ENCODE data around the gene CDKN1B. TPM values are rescaled to one million over a fixed set of nuclear protein-coding genes. Genes with fewer than 3 reads are reported as not detected.
"Not testable (repeated sequence)": the region's sequence is repeated elsewhere in the genome, so short reads cannot be mapped to it uniquely, and the experiment has no call there.

CDKN1B gene
- total RNA-seq, 2 donors from 2014 or later: 202 to 252 TPM

DNA sequence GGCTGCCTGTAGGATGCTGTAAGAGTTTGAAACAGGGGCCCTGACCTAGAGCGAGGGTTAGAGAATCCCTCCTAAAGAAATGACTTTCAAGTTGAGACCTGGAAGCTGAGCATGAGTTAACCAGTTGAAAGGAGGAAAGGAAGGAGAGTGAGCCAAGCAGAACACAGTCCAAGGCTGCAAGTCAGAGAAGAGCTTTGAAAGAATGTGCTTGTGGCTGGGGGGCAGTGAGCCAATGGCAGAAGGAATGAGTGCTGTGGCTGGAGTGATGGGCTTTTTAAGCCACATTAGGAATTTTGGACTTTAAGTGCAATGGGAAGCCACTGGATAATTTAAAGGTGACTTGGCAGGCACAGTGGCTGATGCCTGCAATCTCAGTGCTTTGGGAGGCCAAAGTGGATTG is 18.1 kb downstream of the CDKN1B start:
- Mint-ChIP-seq H3K4me1 (peaks cover 36% of the 10 kb centered on the region), H3K36me3 (ENCODE audit: low read depth) (peaks cover 4% of the 10 kb centered on the region), H3K27me3 (no peaks in the 10 kb centered on the region), H3K27ac (peak overlapping the region; percentile 95), H3K4me3 (peak overlapping the region; percentile 64)
- DNase-seq (no peak), ATAC-seq (no peak)
- no peaks in the 10 kb centered on the region for H3K9me3 ChIP-seq (ENCODE audit: control insufficient read depth, low read length, poor library complexity, severe bottlenecking)

GRCh38 chr12:12736759-12737676 is 19.9 kb downstream of the CDKN1B start:
- H3K36me3 Mint-ChIP-seq (ENCODE audit: low read depth): peaks cover 4% of the 10 kb centered on the region
- H3K27me3 Mint-ChIP-seq: no peaks in the 10 kb centered on the region
- H3K4me3 Mint-ChIP-seq: peak overlapping the region; percentile 81
- H3K4me1 Mint-ChIP-seq: peaks cover 30% of the 10 kb centered on the region
- no peaks in the 10 kb centered on the region for H3K9me3 ChIP-seq (ENCODE audit: control insufficient read depth, low read length, poor library complexity, severe bottlenecking)
- DNase-seq: peak in 1 of 3 donors; percentile 17
- H3K27ac Mint-ChIP-seq: peak overlapping the region; percentile 95
- peak; percentile 84 for ATAC-seq

DNA sequence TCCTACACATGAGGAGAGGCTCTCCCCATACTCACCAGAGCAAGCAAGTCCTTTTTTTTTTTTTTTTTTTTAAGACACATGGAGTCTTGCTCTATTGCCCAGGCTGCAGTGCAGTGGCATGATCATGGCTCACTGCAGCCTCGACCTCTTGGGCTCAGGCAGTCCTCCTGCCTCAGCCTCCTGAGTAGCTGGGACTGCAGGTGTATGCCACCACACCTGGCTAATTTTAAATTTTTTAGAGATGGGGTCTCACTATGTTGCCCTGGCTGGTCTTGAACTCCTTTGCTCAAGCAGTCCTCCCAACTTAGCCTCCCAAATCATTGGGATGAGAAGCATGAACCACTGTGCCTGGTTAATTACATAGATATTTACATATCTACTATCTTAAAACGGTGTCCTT is 21.0 kb downstream of the CDKN1B start:
- not testable (repeated sequence) for H3K4me3 Mint-ChIP-seq; H3K27me3 Mint-ChIP-seq; H3K36me3 Mint-ChIP-seq (ENCODE audit: low read depth); ATAC-seq; DNase-seq; H3K9me3 ChIP-seq (ENCODE audit: control insufficient read depth, low read length, poor library complexity, severe bottlenecking)
- Mint-ChIP-seq H3K27ac (peak overlapping the region; percentile 95), H3K4me1 (peaks cover 30% of the 10 kb centered on the region)

- H3K27ac Mint-ChIP-seq: no peak overlapping the region
- H3K4me1 Mint-ChIP-seq: peaks cover 29% of the 10 kb centered on the region
- DNase-seq (no peak), ATAC-seq (no peak)
- no peaks in the 10 kb centered on the region for H3K27me3 Mint-ChIP-seq
- H3K4me3 Mint-ChIP-seq: no peak overlapping the region
- no peaks in the 10 kb centered on the region for H3K9me3 ChIP-seq (ENCODE audit: control insufficient read depth, low read length, poor library complexity, severe bottlenecking)
- H3K36me3 Mint-ChIP-seq (ENCODE audit: low read depth): peaks cover 8% of the 10 kb centered on the region
Observed at GRCh38 chr12:12741660-12742059, 24.5 kb downstream of the CDKN1B start.

GRCh38 chr12:12744546-12745305 is 27.6 kb downstream of the CDKN1B start:
- Mint-ChIP-seq H3K36me3 (ENCODE audit: low read depth) (peaks cover 9% of the 10 kb centered on the region), H3K27me3 (no peaks in the 10 kb centered on the region), H3K27ac (no peak overlapping the region), H3K4me1 (peaks cover 20% of the 10 kb centered on the region), H3K4me3 (no peak overlapping the region)
- DNase-seq (no peak), ATAC-seq (no peak)
- H3K9me3 ChIP-seq (ENCODE audit: control insufficient read depth, low read length, poor library complexity, severe bottlenecking): no peaks in the 10 kb centered on the region

DNA sequence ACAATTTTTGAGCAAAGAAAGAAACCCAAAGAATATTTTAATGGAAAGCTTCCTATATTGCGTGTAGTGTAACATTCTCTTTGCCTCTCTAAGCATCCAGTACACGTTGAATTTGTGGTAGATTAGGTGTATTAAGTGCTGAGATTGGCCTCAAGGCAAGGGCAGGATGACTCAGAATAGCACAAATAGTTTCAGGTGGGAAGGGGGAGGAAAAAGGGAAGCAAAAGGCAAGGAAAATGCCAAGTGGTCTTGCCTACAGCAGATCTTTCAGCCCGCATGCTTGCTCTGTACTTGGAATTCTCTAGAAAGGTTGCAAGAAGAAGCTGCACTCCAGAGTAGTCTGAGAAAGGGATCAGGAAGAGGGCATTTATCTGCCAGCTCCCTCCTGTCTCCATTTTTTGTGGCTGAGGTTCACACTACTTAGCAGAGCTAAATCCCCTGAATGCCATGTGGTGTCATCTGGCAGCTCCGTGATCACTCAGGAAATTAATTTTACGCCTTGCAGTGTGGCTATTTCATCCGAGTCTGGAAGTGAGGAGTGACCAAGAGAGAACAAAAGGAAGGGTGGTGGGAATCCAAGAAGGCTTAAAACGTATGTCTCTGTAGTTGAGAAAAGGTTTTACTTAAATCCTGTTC is 28.5 kb downstream of the CDKN1B start:
- Mint-ChIP-seq H3K27ac (no peak overlapping the region), H3K4me3 (no peak overlapping the region), H3K27me3 (no peaks in the 10 kb centered on the region), H3K36me3 (ENCODE audit: low read depth) (peaks cover 9% of the 10 kb centered on the region), H3K4me1 (peaks cover 20% of the 10 kb centered on the region)
- ATAC-seq (no peak), DNase-seq (no peak)
- H3K9me3 ChIP-seq (ENCODE audit: control insufficient read depth, low read length, poor library complexity, severe bottlenecking): no peaks in the 10 kb centered on the region

DNA sequence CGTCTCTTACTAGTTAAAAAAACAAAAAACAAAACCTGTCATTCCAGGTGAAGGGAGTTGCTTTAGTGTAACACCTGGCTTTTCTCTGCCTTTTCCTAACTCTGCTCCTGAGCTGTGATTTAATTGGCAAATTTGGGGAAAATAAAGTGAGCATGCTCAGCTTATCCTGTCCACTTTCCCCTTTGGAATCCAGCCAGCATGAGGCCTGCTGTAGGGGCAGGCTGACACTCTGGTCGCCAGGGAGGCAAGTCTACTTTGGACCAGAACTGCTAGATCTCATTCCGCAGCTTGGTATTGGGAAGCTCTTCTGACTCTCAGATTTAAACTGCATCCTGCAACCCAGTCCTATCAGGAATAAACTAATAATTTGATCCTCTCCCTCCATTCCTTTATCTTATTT is 30.1 kb downstream of the CDKN1B start:
- DNase-seq (no peak), ATAC-seq (no peak)
- H3K27ac Mint-ChIP-seq: peak overlapping the region; percentile 44
- no peaks in the 10 kb centered on the region for H3K9me3 ChIP-seq (ENCODE audit: control insufficient read depth, low read length, poor library complexity, severe bottlenecking)
- no peaks in the 10 kb centered on the region for H3K27me3 Mint-ChIP-seq
- no peak overlapping the region for H3K4me3 Mint-ChIP-seq
- H3K4me1 Mint-ChIP-seq: peaks cover 20% of the 10 kb centered on the region
- peaks cover 9% of the 10 kb centered on the region for H3K36me3 Mint-ChIP-seq (ENCODE audit: low read depth)

DNA sequence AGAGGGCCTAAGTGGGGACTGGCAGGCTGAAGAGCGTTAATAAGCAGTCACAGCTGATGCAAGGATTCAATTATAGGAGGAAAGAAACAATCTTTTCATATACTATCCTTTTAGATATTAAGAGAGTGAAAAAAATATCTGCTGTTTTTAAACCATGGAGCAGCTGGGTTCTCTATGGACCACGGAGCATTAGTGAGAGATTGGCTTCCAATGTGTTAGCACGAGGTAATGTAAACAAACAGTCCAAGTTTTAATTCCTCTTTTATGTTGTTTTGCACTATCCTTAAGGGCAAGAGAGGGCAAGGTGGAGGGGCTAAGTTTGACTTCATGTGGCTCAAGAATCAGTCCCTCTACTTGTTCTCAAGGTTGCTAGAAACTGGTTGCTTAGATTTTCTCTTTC is 30.9 kb downstream of the CDKN1B start:
- Mint-ChIP-seq H3K27me3 (no peaks in the 10 kb centered on the region), H3K4me3 (no peak overlapping the region), H3K4me1 (peaks cover 20% of the 10 kb centered on the region), H3K27ac (peak overlapping the region; percentile 44), H3K36me3 (ENCODE audit: low read depth) (peaks cover 9% of the 10 kb centered on the region)
- ATAC-seq (no peak), DNase-seq (no peak)
- no peaks in the 10 kb centered on the region for H3K9me3 ChIP-seq (ENCODE audit: control insufficient read depth, low read length, poor library complexity, severe bottlenecking)

DNA sequence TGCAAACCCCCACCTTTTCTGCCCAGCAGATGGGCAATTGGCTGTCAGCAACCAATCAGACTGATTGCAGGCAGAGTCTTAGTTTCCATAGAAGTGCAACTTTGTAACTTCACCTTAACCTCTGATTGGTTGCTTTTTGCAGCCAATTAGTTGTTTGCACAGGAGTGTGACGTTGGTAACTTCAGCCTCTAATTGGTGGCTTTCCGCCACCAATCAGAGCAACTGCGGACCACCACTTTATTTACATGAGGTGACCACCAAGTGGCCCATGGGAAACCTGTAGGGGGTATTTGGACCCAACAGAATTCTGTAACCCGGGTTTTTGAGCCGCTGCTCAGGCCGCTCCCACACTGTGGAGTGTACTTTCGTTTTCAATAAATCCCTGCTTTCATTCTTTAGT is 32.3 kb downstream of the CDKN1B start:
- Mint-ChIP-seq H3K4me3 (no peak overlapping the region), H3K36me3 (ENCODE audit: low read depth) (peaks cover 6% of the 10 kb centered on the region), H3K27ac (no peak overlapping the region)

GRCh38 chr12:12755923-12756322 is 38.8 kb downstream of the CDKN1B start:
- H3K36me3 Mint-ChIP-seq (ENCODE audit: low read depth): no peaks in the 10 kb centered on the region
- ATAC-seq (no peak), DNase-seq (no peak)
- no peak overlapping the region for H3K27ac Mint-ChIP-seq
- H3K9me3 ChIP-seq (ENCODE audit: control insufficient read depth, low read length, poor library complexity, severe bottlenecking): no peaks in the 10 kb centered on the region
- peaks cover 9% of the 10 kb centered on the region for H3K4me1 Mint-ChIP-seq
- no peaks in the 10 kb centered on the region for H3K27me3 Mint-ChIP-seq
- no peak overlapping the region for H3K4me3 Mint-ChIP-seq

More for the DNA sequence above, 32.3 kb downstream of the CDKN1B start:
- H3K9me3 ChIP-seq (ENCODE audit: control insufficient read depth, low read length, poor library complexity, severe bottlenecking): no peaks in the 10 kb centered on the region
- Mint-ChIP-seq H3K27me3 (no peaks in the 10 kb centered on the region), H3K4me1 (peaks cover 18% of the 10 kb centered on the region)
- DNase-seq: no peak
- no peak for ATAC-seq

DNA sequence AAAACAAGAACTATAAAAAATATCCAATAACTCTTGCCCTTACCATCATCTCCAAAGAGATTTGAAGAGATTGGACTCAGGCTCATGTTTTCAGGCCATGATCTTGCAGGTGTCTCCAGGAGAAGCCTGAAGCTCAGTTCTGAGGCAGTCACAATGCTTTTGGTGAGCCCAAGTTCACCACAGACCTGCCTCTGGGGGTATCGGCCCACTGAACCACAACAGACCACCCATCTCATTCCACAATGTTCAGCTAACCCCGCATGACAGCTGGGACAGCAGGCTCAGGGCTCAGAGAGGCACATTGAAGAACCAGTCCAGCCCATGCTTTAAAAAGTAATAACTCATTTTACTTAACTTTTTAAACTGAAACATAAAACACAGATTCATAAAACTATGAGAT is 40.0 kb downstream of the CDKN1B start:
- H3K4me1 Mint-ChIP-seq: peaks cover 9% of the 10 kb centered on the region
- no peak for DNase-seq
- no peaks in the 10 kb centered on the region for H3K27me3 Mint-ChIP-seq

DNA sequence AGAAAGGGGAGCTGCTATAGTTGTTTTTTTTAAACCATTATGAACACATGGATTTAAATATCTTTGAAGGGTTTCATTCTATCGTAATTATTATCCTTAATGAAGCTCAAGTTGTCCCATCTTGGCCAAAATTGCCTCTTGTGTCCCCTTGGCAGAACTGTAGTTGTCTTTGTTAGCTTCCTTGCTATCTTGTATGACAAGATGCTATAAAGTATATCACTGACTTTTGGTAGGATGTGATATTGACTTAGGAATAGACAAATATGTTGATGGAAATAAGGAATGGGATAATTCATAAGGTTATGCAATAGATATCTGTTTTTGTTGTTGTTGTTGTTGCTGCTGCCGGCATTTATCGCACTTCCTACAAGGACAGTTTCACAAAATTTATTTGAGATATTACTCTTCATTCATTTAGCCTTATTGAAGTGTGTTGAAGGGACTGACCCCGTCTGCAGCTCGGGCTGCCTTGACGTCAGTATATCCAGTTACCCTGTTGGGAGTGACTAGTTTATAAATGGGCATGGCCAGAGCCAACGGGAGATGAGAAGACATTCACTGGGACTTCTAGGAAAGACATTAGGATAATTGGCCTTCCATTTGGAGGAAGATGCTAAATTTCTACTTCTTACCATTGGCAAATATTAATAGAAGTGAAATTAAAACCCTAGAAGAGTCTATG is 42.2 kb downstream of the CDKN1B start:
- ATAC-seq (no peak), DNase-seq (no peak)
- H3K4me3 Mint-ChIP-seq: no peak overlapping the region
- no peaks in the 10 kb centered on the region for H3K9me3 ChIP-seq (ENCODE audit: control insufficient read depth, low read length, poor library complexity, severe bottlenecking)
- H3K4me1 Mint-ChIP-seq: peaks cover 12% of the 10 kb centered on the region
- no peak overlapping the region for H3K27ac Mint-ChIP-seq
- peaks cover 3% of the 10 kb centered on the region for H3K36me3 Mint-ChIP-seq (ENCODE audit: low read depth)
- no peaks in the 10 kb centered on the region for H3K27me3 Mint-ChIP-seq

More for the DNA sequence above, 40.0 kb downstream of the CDKN1B start:
- H3K9me3 ChIP-seq (ENCODE audit: control insufficient read depth, low read length, poor library complexity, severe bottlenecking): no peaks in the 10 kb centered on the region
- Mint-ChIP-seq H3K27ac (peak overlapping the region; percentile 60), H3K4me3 (no peak overlapping the region), H3K36me3 (ENCODE audit: low read depth) (peaks cover 3% of the 10 kb centered on the region)
- no peak for ATAC-seq

DNA sequence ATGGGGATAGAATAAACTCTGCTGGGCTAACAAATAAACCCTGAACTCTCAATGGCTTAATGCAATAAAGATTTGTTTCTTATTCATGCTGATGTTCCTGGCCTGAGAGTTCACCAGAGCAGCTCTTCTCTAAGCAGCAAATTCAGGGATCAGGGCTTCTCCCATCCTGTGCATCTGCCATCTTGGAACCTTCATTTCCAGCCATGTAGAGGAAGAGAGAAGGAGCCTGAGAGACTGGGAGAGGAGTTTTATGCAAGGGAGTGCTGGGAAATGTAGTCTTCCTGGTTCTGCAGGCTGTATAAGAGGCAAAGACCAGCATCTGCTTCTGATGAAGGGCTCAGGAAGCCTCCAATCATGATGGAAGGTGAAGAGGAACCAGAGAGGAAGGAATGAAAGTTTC is 47.7 kb downstream of the CDKN1B start:
- Mint-ChIP-seq H3K4me3 (no peak overlapping the region), H3K4me1 (peaks cover 7% of the 10 kb centered on the region), H3K27me3 (no peaks in the 10 kb centered on the region), H3K36me3 (ENCODE audit: low read depth) (peaks cover 4% of the 10 kb centered on the region), H3K27ac (no peak overlapping the region)
- peaks cover 5% of the 10 kb centered on the region for H3K9me3 ChIP-seq (ENCODE audit: control insufficient read depth, low read length, poor library complexity, severe bottlenecking)
- no peak for DNase-seq
- ATAC-seq: no peak

All from T-helper 17 cell (primary cell).